GM12891 (cell line): ENCODE data around the gene ADGRL3.

Source experiments
- PAX5 ChIP-seq: IDR thresholded peaks from 2 replicates; pipeline ENCODE4 v1.6.1; 2011; ENCODE audit warnings: low read length, moderate library complexity, mild to moderate bottlenecking; ENCODE audit not compliant: insufficient read depth, severe bottlenecking
- POLR2A ChIP-seq: IDR thresholded peaks from 2 replicates; pipeline ENCODE4 v1.6.1; 2011; ENCODE audit warnings: low read depth, low read length, control low read depth
- POU2F2 ChIP-seq: IDR thresholded peaks from 2 replicates; pipeline ENCODE4 v1.6.1; 2011; ENCODE audit warnings: low read depth, mild to moderate bottlenecking, control low read depth, low read length, moderate library complexity
- SPI1 ChIP-seq: IDR thresholded peaks from 2 replicates; pipeline ENCODE4 v1.6.1; 2011; ENCODE audit warnings: low read depth, low read length, control low read depth
- TAF1 ChIP-seq: IDR thresholded peaks from 2 replicates; pipeline ENCODE4 v1.6.1; 2011; ENCODE audit warnings: low read depth, low read length, control low read depth

- TF ChIP-seq POLR2A (no peak), TAF1 (no peak), SPI1 (no peak), POU2F2 (no peak), PAX5 (no peak)
These were observed 343.9 kb downstream of the ADGRL3 start for GRCh38 chr4:61543976-61544375.
